Left ventricle myocardium inferior (tissue), 1 donor: ENCODE results near the gene VSTM2L. TPM values are rescaled to one million over a fixed set of nuclear protein-coding genes. Genes with fewer than 3 reads are reported as not detected.
A peak's percentile ranks its signal among the peaks of the same experiment; 100 is the strongest.

Source experiments
- DNase-seq: peaks from one replicate; pipeline ENCODE4 v3.0.0-alpha.2; 2020
- H3K27ac ChIP-seq: fragments of 200-600 bp; replicated peaks from 2 replicates; pipeline ENCODE4 v1.8.0; 2021
- H3K27me3 ChIP-seq: fragments of 200-600 bp; 2 replicates; pipeline ENCODE4 v1.8.0; 2021; ENCODE audit warnings: low read depth
- H3K36me3 ChIP-seq: fragments of 200-600 bp; 2 replicates; pipeline ENCODE4 v1.8.0; 2021
- H3K4me1 ChIP-seq: fragments of 200-600 bp; 2 replicates; pipeline ENCODE4 v1.8.0; 2021
- H3K4me3 ChIP-seq: fragments of 200-600 bp; 2 replicates; pipeline ENCODE4 v1.8.0; 2021; ENCODE audit warnings: mild to moderate bottlenecking, moderate library complexity
- H3K9me3 ChIP-seq: fragments of 200-600 bp; replicated peaks from 2 replicates; pipeline ENCODE4 v1.8.0; 2021
- intact Hi-C: fragments of 100-400 bp; cut with micrococcal nuclease; formaldehyde crosslinking; loops from one replicate; pipeline ENCODE4 v1.11.0; 2022
- total RNA-seq: library from RNA; stranded (reverse); fragmentation: NEBNext Ultra II Directional; extraction: Animal tissue kit (Norgen Biotek cat#: 25700); gene quantifications from one replicate; pipeline ENCODE4 v1.2.1, GENCODE V29; 2021
- TF ChIP-seq, protein P1 (sequence below): fragments of 200-600 bp; IDR thresholded peaks from 2 replicates; pipeline ENCODE4 v1.8.0; 2021; ENCODE audit warnings: antibody characterized with exemption, mild to moderate bottlenecking, borderline replicate concordance
- donor health status: DM: no; HTN: yes; CAD: no; lungs with severe emphysema.

VSTM2L gene
- total RNA-seq, 1 donor from 2014 or later = 50.3 TPM

DNA sequence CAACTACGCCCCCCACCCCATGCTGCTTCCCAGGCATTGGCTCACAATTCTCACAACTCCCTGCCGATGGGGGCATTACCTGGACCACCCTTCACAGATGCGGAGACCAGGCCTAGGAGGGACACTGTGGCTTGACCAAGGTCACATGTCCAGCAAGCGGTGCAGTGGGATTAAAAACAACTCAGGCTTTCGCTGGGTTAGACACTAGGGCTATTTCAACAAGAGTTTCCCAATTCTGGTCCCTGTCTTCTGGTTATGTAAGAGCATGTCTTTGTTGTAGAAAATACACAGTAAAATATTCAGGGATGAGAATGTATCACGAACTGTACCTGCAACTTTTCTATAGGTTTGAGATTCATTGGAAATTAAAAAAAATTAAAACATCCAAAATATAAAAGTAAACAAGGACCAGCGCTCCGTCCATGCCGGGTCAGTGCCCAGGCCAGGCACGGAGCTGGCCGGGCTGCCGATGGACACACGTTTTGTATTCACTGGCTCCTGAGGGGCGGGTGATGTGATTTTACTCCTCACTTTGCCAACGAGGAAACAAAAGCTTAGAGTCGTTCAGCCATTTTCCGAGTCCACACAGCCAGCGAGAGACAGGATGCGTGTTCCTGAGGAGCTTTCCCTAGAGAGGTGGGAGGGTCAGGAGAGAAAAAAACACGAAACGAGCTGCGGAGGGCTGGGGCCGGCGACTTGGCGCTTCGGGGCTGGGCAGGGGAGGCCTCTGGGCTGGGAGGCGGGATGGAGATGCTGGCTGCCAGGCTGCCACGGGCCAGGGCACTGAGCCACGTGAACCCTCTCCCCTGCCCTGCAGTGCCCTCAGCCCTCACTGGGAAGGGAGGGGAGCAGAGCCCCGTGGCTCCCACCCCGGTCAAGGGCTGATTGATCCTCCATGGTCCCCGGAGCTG lies 17.1 kb upstream of the VSTM2L start:
- Histone ChIP-seq H3K9me3 (no peaks in the 10 kb centered on the region), H3K4me3 (no peak overlapping the region), H3K36me3 (no peaks in the 10 kb centered on the region), H3K4me1 (peaks cover 46% of the 10 kb centered on the region), H3K27ac (no peak overlapping the region), H3K27me3 (peaks cover 47% of the 10 kb centered on the region)
- TF ChIP-seq, protein P1, sequence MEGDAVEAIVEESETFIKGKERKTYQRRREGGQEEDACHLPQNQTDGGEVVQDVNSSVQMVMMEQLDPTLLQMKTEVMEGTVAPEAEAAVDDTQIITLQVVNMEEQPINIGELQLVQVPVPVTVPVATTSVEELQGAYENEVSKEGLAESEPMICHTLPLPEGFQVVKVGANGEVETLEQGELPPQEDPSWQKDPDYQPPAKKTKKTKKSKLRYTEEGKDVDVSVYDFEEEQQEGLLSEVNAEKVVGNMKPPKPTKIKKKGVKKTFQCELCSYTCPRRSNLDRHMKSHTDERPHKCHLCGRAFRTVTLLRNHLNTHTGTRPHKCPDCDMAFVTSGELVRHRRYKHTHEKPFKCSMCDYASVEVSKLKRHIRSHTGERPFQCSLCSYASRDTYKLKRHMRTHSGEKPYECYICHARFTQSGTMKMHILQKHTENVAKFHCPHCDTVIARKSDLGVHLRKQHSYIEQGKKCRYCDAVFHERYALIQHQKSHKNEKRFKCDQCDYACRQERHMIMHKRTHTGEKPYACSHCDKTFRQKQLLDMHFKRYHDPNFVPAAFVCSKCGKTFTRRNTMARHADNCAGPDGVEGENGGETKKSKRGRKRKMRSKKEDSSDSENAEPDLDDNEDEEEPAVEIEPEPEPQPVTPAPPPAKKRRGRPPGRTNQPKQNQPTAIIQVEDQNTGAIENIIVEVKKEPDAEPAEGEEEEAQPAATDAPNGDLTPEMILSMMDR = no peak
- intact Hi-C loops = no loop called here
- DNase-seq = no peak

DNA sequence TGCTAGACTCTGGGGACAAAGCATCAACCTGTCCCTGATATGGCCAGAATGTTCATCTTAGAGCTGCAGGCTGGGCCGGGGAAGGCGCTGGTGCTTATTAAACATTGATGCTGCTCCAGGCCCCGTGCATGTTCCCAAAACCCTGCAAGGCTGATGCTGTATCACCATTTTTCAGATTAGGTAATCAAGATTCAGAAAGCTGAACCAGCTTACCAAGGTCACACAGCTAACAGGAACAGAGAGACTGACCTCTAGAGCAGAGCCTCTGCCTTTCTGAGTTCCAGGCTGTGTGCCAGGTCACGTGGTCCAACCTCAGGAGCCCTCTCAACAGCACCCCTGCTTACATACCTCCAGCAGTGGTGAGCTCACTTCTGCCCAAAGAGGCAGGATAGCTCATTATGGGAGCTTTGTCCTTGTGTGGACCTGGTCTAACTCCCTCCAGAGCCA lies 16.1 kb upstream of the VSTM2L start:
- peaks cover 35% of the 10 kb centered on the region for H3K4me1 ChIP-seq
- intact Hi-C loops = no loop called here
- TF ChIP-seq, protein P1 = no peak
- peak overlapping the region; percentile 23 for H3K27ac ChIP-seq
- H3K9me3 ChIP-seq = no peaks in the 10 kb centered on the region
- H3K36me3 ChIP-seq = no peaks in the 10 kb centered on the region
- peaks cover 47% of the 10 kb centered on the region for H3K27me3 ChIP-seq
- H3K4me3 ChIP-seq = no peak overlapping the region
- peak; percentile 79 for DNase-seq

- intact Hi-C loops = no loop called here
- H3K36me3 ChIP-seq = no peaks in the 10 kb centered on the region
Observed at GRCh38 chr20:37888641-37889040, 14.3 kb upstream of the VSTM2L start.

GRCh38 chr20:37890108-37890507 lies 12.8 kb upstream of the VSTM2L start:
- Histone ChIP-seq H3K36me3 (no peaks in the 10 kb centered on the region), H3K27ac (no peak overlapping the region), H3K4me3 (no peak overlapping the region), H3K27me3 (peaks cover 22% of the 10 kb centered on the region), H3K4me1 (peaks cover 20% of the 10 kb centered on the region), H3K9me3 (no peaks in the 10 kb centered on the region)
- intact Hi-C loops = no loop called here
- DNase-seq = no peak
- TF ChIP-seq, protein P1 = no peak

More at GRCh38 chr20:37888641-37889040, 14.3 kb upstream of the VSTM2L start:
- TF ChIP-seq, protein P1 = no peak
- Histone ChIP-seq H3K27ac (no peak overlapping the region), H3K4me3 (no peak overlapping the region), H3K27me3 (peaks cover 37% of the 10 kb centered on the region), H3K4me1 (peaks cover 20% of the 10 kb centered on the region), H3K9me3 (no peaks in the 10 kb centered on the region)
- no peak for DNase-seq

GRCh38 chr20:37890643-37891042 lies 12.3 kb upstream of the VSTM2L start:
- Histone ChIP-seq H3K36me3 (no peaks in the 10 kb centered on the region), H3K4me3 (no peak overlapping the region)

More at GRCh38 chr20:37890643-37891042, 12.3 kb upstream of the VSTM2L start:
- no peak overlapping the region for H3K27ac ChIP-seq
- H3K4me1 ChIP-seq = peaks cover 19% of the 10 kb centered on the region
- TF ChIP-seq, protein P1 = no peak
- no peak for DNase-seq
- intact Hi-C loops = no loop called here
- no peaks in the 10 kb centered on the region for H3K9me3 ChIP-seq
- peaks cover 17% of the 10 kb centered on the region for H3K27me3 ChIP-seq
